CD4-positive, alpha-beta T cell (primary cell): ENCODE data around the gene ADAM23. TPM values are rescaled to one million over a fixed set of nuclear protein-coding genes. Genes with fewer than 3 reads are reported as not detected.

Experiments used
- ATAC-seq: fragments of 200-7000 bp; cut with Tn5 transposase; one replicate; pipeline ENCODE4 v1.10.0; 2022; ENCODE audit warnings: mild to moderate bottlenecking; ENCODE audit not compliant: poor library complexity
- CTCF ChIA-PET: fragments of 350-600 bp; sonication (Branson Sonifier 250); formaldehyde crosslinking; loops from one replicate; lab custom pipeline; 2021; ENCODE audit warnings: antibody characterized with exemption, inconsistent platforms; lab: Charles Lee
- POLR2A ChIA-PET: fragments of 350-600 bp; sonication (Branson Sonifier 250); formaldehyde crosslinking; loops from one replicate; lab custom pipeline; 2021; ENCODE audit warnings: antibody characterized with exemption, inconsistent platforms; lab: Charles Lee
- DNase-seq, 14 experiments: peaks; one replicate each; pipeline ENCODE4 v3.0.0-alpha.2; 2013 to 2020; ENCODE audit warnings: mixed read lengths in 2 of 14
- H3K27ac ChIP-seq, 2 donors: one replicate each; pipeline versions ENCODE4 v1.5.1 to v1.7.0; 2013; ENCODE audit warnings: low read length in 2 of 2, low read depth in 1 of 2, mild to moderate bottlenecking in 1 of 2
- H3K27me3 ChIP-seq, 2 experiments: 1 replicate in 1 of 2; 2 replicates in 1 of 2; pipeline versions ENCODE4 v1.6.1 to v1.7.0; 2013; ENCODE audit warnings: low read length in 2 of 2, control low read depth in 1 of 2, mild to moderate bottlenecking in 1 of 2, moderate library complexity in 1 of 2; ENCODE audit not compliant: insufficient read depth in 2 of 2, control insufficient read depth in 1 of 2
- H3K36me3 ChIP-seq: one replicate; pipeline ENCODE4 v1.6.1; 2013; ENCODE audit warnings: low read length, control low read depth; ENCODE audit not compliant: insufficient read depth
- H3K4me1 ChIP-seq: one replicate; pipeline ENCODE4 v1.6.1; 2013; ENCODE audit warnings: low read length, control low read depth; ENCODE audit not compliant: insufficient read depth
- H3K4me3 ChIP-seq: one replicate; pipeline ENCODE4 v1.5.1; 2013; ENCODE audit warnings: mild to moderate bottlenecking, low read length, moderate library complexity
- H3K9me3 ChIP-seq, 2 experiments: 1 replicate in 1 of 2; 2 replicates in 1 of 2; pipeline versions ENCODE4 v1.6.1 to v1.7.0; 2013; ENCODE audit warnings: low read length in 2 of 2, mild to moderate bottlenecking in 2 of 2, control low read depth in 1 of 2, moderate library complexity in 1 of 2; ENCODE audit not compliant: control insufficient read depth in 1 of 2, insufficient read depth in 1 of 2
- H3K27ac Mint-ChIP-seq: one replicate; pipeline ENCODE4 v1.8.0; 2020; ENCODE audit warnings: mixed read lengths
- H3K27me3 Mint-ChIP-seq: one replicate; pipeline ENCODE4 v1.8.0; 2021; ENCODE audit warnings: mixed read lengths
- H3K36me3 Mint-ChIP-seq: one replicate; pipeline ENCODE4 v1.8.0; 2021; ENCODE audit warnings: low read depth, mixed read lengths
- H3K4me1 Mint-ChIP-seq: one replicate; pipeline ENCODE4 v1.8.0; 2021; ENCODE audit warnings: low read depth, mixed read lengths
- H3K4me3 Mint-ChIP-seq: one replicate; pipeline ENCODE4 v1.8.0; 2020; ENCODE audit warnings: mild to moderate bottlenecking, mixed read lengths
- H3K9me3 Mint-ChIP-seq: one replicate; pipeline ENCODE4 v1.8.0; 2020; ENCODE audit warnings: mixed read lengths
- CTCF ChIP-seq: fragments of 200-600 bp; IDR thresholded peaks from one replicate; pipeline ENCODE4 v1.8.0; 2022; ENCODE audit warnings: antibody characterized with exemption, mild to moderate bottlenecking
- intact Hi-C, 2 experiments: fragments of 100-400 bp; cut with DNase I in 1 of 2; cut with micrococcal nuclease in 1 of 2; formaldehyde crosslinking; loops; one replicate each; pipeline versions ENCODE4 v1.15.1 to v1.9.0; 2023 to 2025; cut with DNase I, micrococcal nuclease
- total RNA-seq, 174 experiments: library from RNA in 2 of 174; stranded (reverse) in 2 of 174; gene quantifications; one replicate each; pipeline ENCODE4 v1.2.3 and lab custom pipeline; 2021 to 2026

Gene ADAM23
- total RNA-seq, 2 experiments from 2014 or later, result 6.3 to 7.7 TPM

GRCh38 chr2:206639636-206640035, 196.3 kb downstream of the ADAM23 start:
- intact Hi-C loops, result no loop called here
- CTCF ChIA-PET, result no interaction called here
- Mint-ChIP-seq H3K4me1 (no peaks in the 10 kb centered on the region), H3K27ac (no peak overlapping the region), H3K36me3 (no peaks in the 10 kb centered on the region), H3K27me3 (peaks cover 35% of the 10 kb centered on the region), H3K9me3 (no peaks in the 10 kb centered on the region), H3K4me3 (no peak overlapping the region)
- ATAC-seq, result no peak
- no peak overlapping the region for H3K4me3 ChIP-seq
- peaks cover 4 to 14% of the 10 kb centered on the region in 2 experiments for H3K9me3 ChIP-seq
- POLR2A ChIA-PET, result no interaction called here
- no peak overlapping the region for H3K27ac ChIP-seq
- H3K4me1 ChIP-seq, result no peaks in the 10 kb centered on the region
- H3K36me3 ChIP-seq, result no peaks in the 10 kb centered on the region
- H3K27me3 ChIP-seq, result peaks cover 21 to 36% of the 10 kb centered on the region in 2 experiments
- TF ChIP-seq CTCF, result no peak
- DNase-seq, result no peak

- CTCF ChIA-PET, result no interaction called here
- Histone ChIP-seq H3K27ac (no peak overlapping the region), H3K9me3 (peaks cover 4 to 14% of the 10 kb centered on the region in 2 experiments), H3K27me3 (peaks cover 21 to 35% of the 10 kb centered on the region in 2 experiments), H3K4me1 (no peaks in the 10 kb centered on the region), H3K36me3 (no peaks in the 10 kb centered on the region), H3K4me3 (no peak overlapping the region)
- Mint-ChIP-seq H3K4me1 (no peaks in the 10 kb centered on the region), H3K36me3 (no peaks in the 10 kb centered on the region), H3K27me3 (peaks cover 32% of the 10 kb centered on the region), H3K4me3 (no peak overlapping the region), H3K27ac (no peak overlapping the region), H3K9me3 (no peaks in the 10 kb centered on the region)
- intact Hi-C loops, result no loop called here
- DNase-seq (no peak), ATAC-seq (no peak)
- POLR2A ChIA-PET, result no interaction called here
- TF ChIP-seq CTCF, result no peak
Measured at GRCh38 chr2:206641226-206641625, 197.9 kb downstream of the ADAM23 start.

- ATAC-seq (no peak), DNase-seq (peak in 3 of 14 experiments; percentile 3 to 34 (median 20))
- no peaks in the 10 kb centered on the region for H3K4me1 ChIP-seq
- intact Hi-C loops, result no loop called here
- ChIA-PET CTCF (interaction anchor here (0.6 kb wide), 1 partner anchor 898 kb away, joined by 3 read pairs; no protein-coding TSS in a partner anchor), POLR2A (no interaction called here)
- H3K9me3 Mint-ChIP-seq, result no peaks in the 10 kb centered on the region
- H3K36me3 Mint-ChIP-seq, result no peaks in the 10 kb centered on the region
- no peak within 1 kb of the TSS for H3K4me3 Mint-ChIP-seq
- no peaks in the 10 kb centered on the region for H3K36me3 ChIP-seq
- no peak within 1 kb of the TSS for H3K27ac Mint-ChIP-seq
- H3K4me1 Mint-ChIP-seq, result no peaks in the 10 kb centered on the region
- H3K27ac ChIP-seq, result no peak within 1 kb of the TSS
- H3K27me3 Mint-ChIP-seq, result peaks cover 33% of the 10 kb centered on the region
- H3K27me3 ChIP-seq, result peaks cover 21 to 35% of the 10 kb centered on the region in 2 experiments
- TF ChIP-seq CTCF, result no peak
- peaks cover 4 to 14% of the 10 kb centered on the region in 2 experiments for H3K9me3 ChIP-seq
- no peak within 1 kb of the TSS for H3K4me3 ChIP-seq
Measured at GRCh38 chr2:206642075-206643025, 199.0 kb downstream of the ADAM23 start, which contains the start of gene FAM237A. Gene FAM237A, plus strand, starts transcription at chr2:206642487. Its CDS starts 1,750 bp downstream, at chr2:206644237.
